Measurements from ENCODE around the gene MEF2A. TPM values are rescaled to one million over a fixed set of nuclear protein-coding genes. Genes with fewer than 3 reads are reported as not detected.
A peak's percentile ranks its signal among the peaks of the same experiment; 100 is the strongest.

MEF2A gene
- total and polyA plus RNA-seq, 8 donors = 9.2 to 24.4 (median 15.9) TPM

DNA sequence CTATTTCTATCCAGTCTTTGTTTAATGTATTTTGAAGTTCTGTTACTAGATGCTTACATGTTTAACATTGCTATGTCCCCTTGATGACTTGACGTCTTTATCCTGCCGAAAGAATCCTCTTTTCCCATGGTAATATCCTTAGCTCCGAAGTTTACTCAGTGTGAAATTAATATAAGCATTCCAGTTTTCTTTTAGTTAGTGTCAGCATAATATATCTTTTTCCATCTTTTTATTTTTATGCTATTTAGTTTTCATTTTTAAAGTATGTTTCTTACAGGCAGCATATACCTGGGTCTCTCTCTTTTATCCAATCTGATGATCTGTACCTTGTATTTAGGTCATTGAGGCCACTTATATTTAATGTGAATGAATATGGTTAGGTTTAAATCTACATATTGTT is 39.1 kb upstream of the MEF2A start:
- Histone ChIP-seq H3K27me3 (peaks cover 0 to 3% (median 0%) of the 10 kb centered on the region in 4 donors), H3K27ac (no peak overlapping the region), H3K9me3 (no peaks in the 10 kb centered on the region), H3K36me3 (no peaks in the 10 kb centered on the region), H3K4me1 (no peaks in the 10 kb centered on the region), H3K4me3 (no peak overlapping the region)
- intact Hi-C loops (cut with DNase I) = no loop called here
- ATAC-seq (no peak), FAIRE-seq (no peak), DNase-seq (no peak)
- TF ChIP-seq, protein P1, sequence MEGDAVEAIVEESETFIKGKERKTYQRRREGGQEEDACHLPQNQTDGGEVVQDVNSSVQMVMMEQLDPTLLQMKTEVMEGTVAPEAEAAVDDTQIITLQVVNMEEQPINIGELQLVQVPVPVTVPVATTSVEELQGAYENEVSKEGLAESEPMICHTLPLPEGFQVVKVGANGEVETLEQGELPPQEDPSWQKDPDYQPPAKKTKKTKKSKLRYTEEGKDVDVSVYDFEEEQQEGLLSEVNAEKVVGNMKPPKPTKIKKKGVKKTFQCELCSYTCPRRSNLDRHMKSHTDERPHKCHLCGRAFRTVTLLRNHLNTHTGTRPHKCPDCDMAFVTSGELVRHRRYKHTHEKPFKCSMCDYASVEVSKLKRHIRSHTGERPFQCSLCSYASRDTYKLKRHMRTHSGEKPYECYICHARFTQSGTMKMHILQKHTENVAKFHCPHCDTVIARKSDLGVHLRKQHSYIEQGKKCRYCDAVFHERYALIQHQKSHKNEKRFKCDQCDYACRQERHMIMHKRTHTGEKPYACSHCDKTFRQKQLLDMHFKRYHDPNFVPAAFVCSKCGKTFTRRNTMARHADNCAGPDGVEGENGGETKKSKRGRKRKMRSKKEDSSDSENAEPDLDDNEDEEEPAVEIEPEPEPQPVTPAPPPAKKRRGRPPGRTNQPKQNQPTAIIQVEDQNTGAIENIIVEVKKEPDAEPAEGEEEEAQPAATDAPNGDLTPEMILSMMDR (IDR thresholded peaks at IDR 0.05) = no peak
- WGBS, 2 donors = 85 to 89% methylated on average over 3 of the region's 3 CpGs

DNA sequence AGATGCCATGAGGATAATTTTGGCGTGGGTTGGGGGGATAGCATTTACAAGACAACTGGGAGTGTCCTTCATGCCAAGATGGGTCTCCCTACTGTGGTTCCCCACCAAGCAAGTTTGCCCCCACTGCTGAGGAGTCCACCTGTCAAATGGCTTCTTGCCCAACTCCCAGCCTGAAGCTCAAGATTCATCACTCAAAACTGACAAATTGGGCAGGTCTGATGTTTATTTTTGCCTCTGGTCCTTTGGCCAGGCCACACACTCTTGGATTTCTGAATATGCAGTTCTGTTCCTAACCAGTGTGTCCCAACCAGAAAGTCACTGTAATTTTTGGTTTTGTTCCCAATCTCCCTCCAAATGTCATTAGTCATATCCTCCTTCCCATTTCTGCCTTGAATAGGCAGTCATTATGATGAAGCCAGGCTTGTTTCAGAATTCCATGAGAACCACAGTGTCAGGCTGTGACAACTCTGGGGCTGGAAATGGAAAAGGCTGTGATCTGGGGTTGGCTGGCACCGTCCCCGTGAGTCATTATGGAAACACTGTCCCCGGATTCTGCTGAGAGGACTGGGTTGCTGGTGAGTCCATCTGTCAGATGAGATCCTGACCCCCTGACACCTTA is 29.3 kb upstream of the MEF2A start:
- intact Hi-C loops (cut with DNase I) = no loop called here
- H3K27me3 ChIP-seq = no peaks in the 10 kb centered on the region
- TF ChIP-seq, protein P1 (IDR thresholded peaks at IDR 0.05) = no peak
- DNase-seq (peak in 1 of 6 donors; percentile 12), FAIRE-seq (no peak), ATAC-seq (peak in 3 of 4 donors; percentile 36 to 84 (median 56))
- H3K36me3 ChIP-seq = no peaks in the 10 kb centered on the region
- no peaks in the 10 kb centered on the region for H3K9me3 ChIP-seq
- H3K27ac ChIP-seq = no peak overlapping the region
- H3K4me1 ChIP-seq = no peaks in the 10 kb centered on the region
- WGBS, 2 donors = 78 to 84% methylated on average over 4 of the region's 4 CpGs
- H3K4me3 ChIP-seq = no peak overlapping the region

DNA sequence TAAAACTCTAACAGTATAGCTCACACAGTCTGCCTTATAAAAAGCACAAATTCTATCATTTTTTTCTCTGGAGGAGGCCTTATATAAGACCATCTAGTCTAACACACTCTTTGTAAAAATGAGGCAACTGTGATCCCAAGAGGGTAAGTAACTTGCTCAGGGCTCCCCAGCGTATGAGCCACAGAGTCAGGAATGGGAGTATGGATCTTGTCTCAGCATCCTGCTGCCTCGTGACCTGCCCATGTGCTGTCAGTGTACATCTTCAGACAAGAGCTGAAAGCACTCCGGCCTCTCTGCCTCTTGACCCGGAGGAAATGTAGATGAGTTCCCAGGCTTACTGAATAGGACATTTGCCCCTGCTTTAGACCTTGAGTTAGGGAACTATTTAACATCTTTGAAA is 28.4 kb upstream of the MEF2A start:
- TF ChIP-seq, protein P1 (IDR thresholded peaks at IDR 0.05) = no peak
- ATAC-seq = no peak
- H3K27ac ChIP-seq = no peak overlapping the region
- intact Hi-C loops (cut with DNase I) = no loop called here
- no peaks in the 10 kb centered on the region for H3K36me3 ChIP-seq
- no peaks in the 10 kb centered on the region for H3K9me3 ChIP-seq
- no peak for FAIRE-seq
- H3K27me3 ChIP-seq = no peaks in the 10 kb centered on the region
- H3K4me3 ChIP-seq = no peak overlapping the region
- no peaks in the 10 kb centered on the region for H3K4me1 ChIP-seq
- WGBS, 2 donors = 60 to 82% methylated on average over 4 of the region's 4 CpGs
- DNase-seq = no peak

DNA sequence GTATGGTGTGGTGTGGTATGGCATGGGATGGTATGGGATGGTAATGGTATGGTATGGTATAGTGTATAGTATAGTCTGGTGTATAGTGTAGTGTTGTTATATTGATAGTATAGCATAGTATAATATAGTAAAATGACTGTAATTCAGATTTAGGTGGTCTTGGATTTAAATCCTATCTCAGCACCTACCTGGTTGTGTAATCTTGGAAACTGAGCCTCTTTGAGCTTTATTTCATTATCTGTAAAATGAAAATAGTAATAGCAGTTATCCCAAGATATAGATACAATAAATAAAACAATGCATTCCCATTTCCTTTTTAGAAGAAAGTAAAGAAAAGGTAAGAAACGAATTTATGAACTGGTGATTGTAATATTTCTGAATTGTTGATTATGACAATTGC is 27.5 kb upstream of the MEF2A start:
- DNase-seq = no peak
- Histone ChIP-seq H3K36me3 (no peaks in the 10 kb centered on the region), H3K27me3 (no peaks in the 10 kb centered on the region), H3K9me3 (no peaks in the 10 kb centered on the region), H3K27ac (no peak overlapping the region), H3K4me3 (no peak overlapping the region), H3K4me1 (no peaks in the 10 kb centered on the region)
- 54 to 67% methylated on average over 1 of the region's 1 CpG for WGBS, 2 donors
- TF ChIP-seq, protein P1 (IDR thresholded peaks at IDR 0.05) = no peak
- intact Hi-C loops (cut with DNase I) = no loop called here
- no peak for FAIRE-seq
- no peak for ATAC-seq

DNA sequence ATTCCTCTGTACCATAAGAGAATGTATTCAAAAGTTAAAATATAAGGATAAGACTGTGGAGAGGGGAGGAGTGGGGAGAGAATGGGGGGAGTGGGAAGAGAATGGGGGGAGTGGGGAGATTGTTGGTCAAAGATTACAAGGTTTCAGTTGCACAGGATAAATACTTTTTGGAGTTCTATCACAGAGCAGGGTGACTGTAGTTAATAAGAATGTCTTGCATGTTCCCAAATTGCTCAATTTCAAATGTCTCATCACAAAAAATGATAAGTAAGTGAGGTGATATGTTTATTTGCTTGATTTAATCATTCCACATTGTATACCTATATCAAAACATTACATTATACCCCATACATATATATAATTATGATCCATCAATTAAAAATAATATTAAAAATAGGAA is 23.0 kb upstream of the MEF2A start:
- Histone ChIP-seq H3K4me3 (no peak overlapping the region), H3K27ac (no peak overlapping the region), H3K4me1 (no peaks in the 10 kb centered on the region), H3K27me3 (no peaks in the 10 kb centered on the region), H3K9me3 (no peaks in the 10 kb centered on the region), H3K36me3 (no peaks in the 10 kb centered on the region)
- intact Hi-C loops (cut with DNase I) = no loop called here
- ATAC-seq (no peak), DNase-seq (no peak), FAIRE-seq (no peak)
- TF ChIP-seq, protein P1 (IDR thresholded peaks at IDR 0.05) = no peak
